A549 (cell line): Measurements from ENCODE around the gene SMARCD1. TPM values are rescaled to one million over a fixed set of nuclear protein-coding genes. Genes with fewer than 3 reads are reported as not detected.

Experiments
- ATAC-seq, 2 experiments: fragments of 200-7000 bp in 1 of 2; fragments of >200 bp in 1 of 2; cut with Nextera tagmentation in 1 of 2; cut with Tn5 transposase in 1 of 2; 3 replicates each; pipeline versions ENCODE4 v1.8.0 to v1.9.1; 2018 to 2020; ENCODE audit warnings: mild to moderate bottlenecking in 1 of 2, moderate library complexity in 1 of 2
- CTCF ChIA-PET: fragments of 300-600 bp; sonication (Branson Sonifier 250); formaldehyde crosslinking; extraction: SDS; loops from one replicate; lab custom pipeline; 2021; ENCODE audit warnings: antibody characterized with exemption, inconsistent platforms; lab: Yijun Ruan, JAX
- POLR2A ChIA-PET: fragments of 350-600 bp; formaldehyde crosslinking; extraction: SDS; loops from one replicate; lab custom pipeline; 2021; ENCODE audit warnings: antibody characterized with exemption, inconsistent platforms; lab: Yijun Ruan, JAX
- DNase-seq, 2 experiments: peaks; one replicate each; pipeline versions ENCODE4 v3.0.0 to v3.0.0-alpha.2; 2011 to 2016; ENCODE audit warnings: low read depth in 1 of 2, low spot score in 1 of 2
- FAIRE-seq: peaks from 2 replicates; lab custom pipeline; 2011; peaks lifted over from hg19 to GRCh38; lab: Jason Lieb, UNC
- H3K27ac ChIP-seq, 2 experiments: fragments of >200 bp; sonication (Bioruptor Twin); formaldehyde crosslinking; 3 replicates each; pipeline ENCODE4 v1.5.1; 2016 to 2017
- H3K4me1 ChIP-seq: fragments of >200 bp; sonication (Bioruptor Twin); formaldehyde crosslinking; 3 replicates; pipeline ENCODE4 v1.6.1; 2016
- H3K4me2 ChIP-seq: fragments of >200 bp; sonication (Bioruptor Twin); formaldehyde crosslinking; 3 replicates; pipeline ENCODE4 v1.6.1; 2016
- H3K4me3 ChIP-seq: fragments of >200 bp; sonication (Bioruptor Twin); formaldehyde crosslinking; 3 replicates; pipeline ENCODE4 v1.5.1; 2016
- H3K9me3 ChIP-seq: fragments of >200 bp; sonication (Bioruptor Twin); formaldehyde crosslinking; 3 replicates; pipeline ENCODE4 v1.6.1; 2016
- ATOH8 ChIP-seq: fragments of 250-450 bp; sonication (Bioruptor Pico); IDR thresholded peaks from 2 replicates; pipeline ENCODE4 v1.5.0; 2020; ENCODE audit warnings: low read depth, mild to moderate bottlenecking, moderate library complexity
- BHLHE40 ChIP-seq: IDR thresholded peaks from 2 replicates; pipeline ENCODE4 v1.6.1; 2012; ENCODE audit warnings: low read depth, low read length, inconsistent platforms
- CEBPB ChIP-seq, 2 experiments: fragments of >200 bp in 1 of 2; sonication (Bioruptor Twin) in 1 of 2; formaldehyde crosslinking in 1 of 2; IDR thresholded peaks; 2 replicates each; pipeline ENCODE4 v1.6.1; 2012 to 2016
- E2F6 ChIP-seq: IDR thresholded peaks from 2 replicates; pipeline ENCODE4 v1.6.1; 2012; ENCODE audit warnings: low read depth, borderline replicate concordance
- EHF ChIP-seq: fragments of 250-450 bp; sonication (Bioruptor Pico); IDR thresholded peaks from 2 replicates; pipeline ENCODE4 v1.5.0; 2020; ENCODE audit warnings: mild to moderate bottlenecking
- FOXS1 ChIP-seq: fragments of 250-450 bp; sonication (Bioruptor Pico); IDR thresholded peaks from 2 replicates; pipeline ENCODE4 v1.5.0; 2020; ENCODE audit warnings: mild to moderate bottlenecking, moderate library complexity
- HOXB5 ChIP-seq: fragments of 250-450 bp; sonication (Bioruptor Pico); IDR thresholded peaks from 2 replicates; pipeline ENCODE4 v1.5.0; 2020; ENCODE audit warnings: mild to moderate bottlenecking, moderate library complexity
- JUNB ChIP-seq: fragments of >200 bp; sonication (Bioruptor Twin); formaldehyde crosslinking; IDR thresholded peaks from 2 replicates; pipeline ENCODE4 v1.6.1; 2016
- KDM1A ChIP-seq: fragments of 200-600 bp; sonication (generic); IDR thresholded peaks from 2 replicates; pipeline ENCODE4 v1.6.1; 2016; ENCODE audit warnings: low read depth, mild to moderate bottlenecking
- MAFK ChIP-seq: fragments of 450-650 bp; IDR thresholded peaks from 2 replicates; pipeline ENCODE4 v1.6.1; 2014; ENCODE audit not compliant: partially characterized antibody
- NFE2L2 ChIP-seq: fragments of 150-350 bp; conservative IDR thresholded peaks from 2 replicates; pipeline ENCODE4 v1.6.1; 2014; ENCODE audit warnings: low read length
- POLR2AphosphoS2 ChIP-seq: conservative IDR thresholded peaks from 2 replicates; pipeline ENCODE4 v1.6.1; 2012; ENCODE audit warnings: low read length, improper control_type of control experiment, inconsistent platforms
- RARB ChIP-seq: fragments of 250-450 bp; sonication (Bioruptor Pico); IDR thresholded peaks from 2 replicates; pipeline ENCODE4 v1.8.0; 2021; ENCODE audit warnings: mild to moderate bottlenecking, moderate library complexity
- REST ChIP-seq: fragments of 200-600 bp; sonication (generic); IDR thresholded peaks from 2 replicates; pipeline ENCODE4 v1.6.1; 2016; ENCODE audit warnings: antibody characterized with exemption, mild to moderate bottlenecking, moderate library complexity
- RNF2 ChIP-seq: fragments of 200-600 bp; sonication (generic); IDR thresholded peaks from 2 replicates; pipeline ENCODE4 v1.6.1; 2016; ENCODE audit warnings: low read depth, mild to moderate bottlenecking, antibody characterized with exemption, moderate library complexity, borderline replicate concordance
- SMC3 ChIP-seq: fragments of >200 bp; sonication (Bioruptor Twin); formaldehyde crosslinking; IDR thresholded peaks from 3 replicates; pipeline ENCODE4 v1.6.1; 2018; ENCODE audit warnings: inconsistent platforms
- ZNF302 ChIP-seq: fragments of 250-450 bp; sonication (Bioruptor Pico); IDR thresholded peaks from 2 replicates; pipeline ENCODE4 v1.9.0; 2021; ENCODE audit warnings: inconsistent platforms, mild to moderate bottlenecking, moderate library complexity
- WGBS: methylation state at CpG from one replicate; pipeline ENCODE4 v1.1.6; 2017; ENCODE audit errors: missing lambda C conversion rate; 5-methylcytosine and 5-hydroxymethylcytosine counted together
- polyA plus RNA-seq, 4 experiments: library from polyadenylated mRNA; depleted of rRNA in 3 of 4; stranded (reverse); fragments of >200 nt; fragmentation: RNase III in 1 of 4; extraction: RNeasy Plus Mini Kit Qiagen cat#74134 plus additional on column Dnase treatment in 1 of 4; gene quantifications; 2 replicates in 3 of 4; 3 replicates in 1 of 4; pipeline ENCODE4 v1.2.3, GENCODE V29; 2011 to 2017
- TF ChIP-seq, protein P1 (sequence below): fragments of 450-650 bp; IDR thresholded peaks from 2 replicates; pipeline ENCODE4 v1.6.1; 2014; ENCODE audit warnings: antibody characterized with exemption

Gene SMARCD1
- polyA plus RNA-seq, 2 of the 4 experiments (the other 2 are of a cell fraction): 62.5 to 80.7 TPM

DNA sequence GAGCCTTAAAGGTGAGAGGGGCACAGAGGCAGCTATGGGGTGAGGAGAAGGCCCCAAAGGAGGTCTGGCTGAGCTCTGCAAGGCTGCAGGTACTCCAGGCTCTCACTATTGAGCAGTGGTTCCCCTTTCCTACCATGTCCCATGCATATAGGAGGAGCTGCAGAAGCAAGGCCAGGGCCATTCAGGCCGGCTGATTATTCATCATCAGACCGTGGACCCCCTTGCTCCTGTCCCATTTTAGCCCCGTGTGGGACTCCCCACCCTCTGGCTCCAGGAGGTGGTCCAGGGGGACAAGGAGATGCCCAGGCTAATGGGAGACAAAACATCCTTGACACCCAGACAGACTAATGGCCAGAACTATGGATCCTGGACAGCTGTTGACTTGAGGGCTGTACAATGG is 21.8 kb downstream of the SMARCD1 start (continued):
- no peak for TF ChIP-seq REST
- TF ChIP-seq, all 56 proteins: peak for 0

DNA sequence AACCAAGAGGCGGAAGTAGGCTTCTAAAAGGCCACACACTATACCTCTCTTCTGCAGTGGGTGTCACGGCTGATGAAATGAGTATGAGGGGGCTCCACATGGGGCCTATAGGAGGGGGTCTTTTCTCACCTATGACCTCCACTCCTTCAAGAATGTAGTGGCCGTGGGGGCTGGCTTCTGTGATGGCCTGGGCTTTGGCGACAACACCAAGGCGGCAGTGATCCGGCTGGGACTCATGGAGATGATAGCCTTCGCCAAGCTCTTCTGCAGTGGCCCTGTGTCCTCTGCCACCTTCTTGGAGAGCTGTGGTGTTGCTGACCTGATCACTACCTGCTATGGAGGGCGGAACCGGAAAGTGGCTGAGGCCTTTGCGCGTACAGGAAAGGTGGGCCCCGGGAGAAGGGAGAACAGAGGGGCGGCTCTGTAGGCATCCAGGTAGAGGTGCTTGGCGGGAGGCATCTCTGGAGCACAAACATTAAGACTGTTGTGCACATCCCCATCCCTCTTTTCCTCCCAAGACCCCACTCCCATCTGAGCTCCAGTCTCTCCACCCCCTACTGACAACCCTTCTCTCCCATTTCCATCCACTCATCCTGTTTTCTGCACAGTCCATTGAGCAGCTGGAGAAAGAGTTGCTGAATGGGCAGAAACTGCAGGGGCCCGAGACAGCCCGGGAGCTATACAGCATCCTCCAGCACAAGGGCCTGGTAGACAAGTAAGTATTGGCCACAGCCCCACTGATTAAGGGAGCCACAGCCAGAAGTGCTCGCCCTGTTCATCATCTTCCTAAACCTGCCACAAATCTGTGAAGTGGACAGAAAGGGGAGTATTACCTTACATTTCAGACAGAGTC is 22.5 kb downstream of the SMARCD1 start:
- no peak overlapping the region for H3K4me2 ChIP-seq
- DNase-seq (no peak), ATAC-seq (no peak), FAIRE-seq (no peak)
- WGBS: 83% methylated on average over 17 of the region's 17 CpGs
- TF ChIP-seq MAFK (peak; percentile 69), BHLHE40 (no peak), NFE2L2 (no peak), HOXB5 (CRISPR knock-in tag) (no peak), RARB (no peak), EHF (CRISPR knock-in tag) (no peak)
- TF ChIP-seq, all 56 proteins: peak for 1
- POLR2A ChIA-PET: interaction anchor here (0.6 kb wide), 1 partner anchor 66 kb away, joined by 3 read pairs; no protein-coding TSS in a partner anchor
- Histone ChIP-seq H3K9me3 (no peaks in the 10 kb centered on the region), H3K4me3 (no peak overlapping the region), H3K4me1 (peaks cover 24% of the 10 kb centered on the region), H3K27ac (no peak overlapping the region)
- CTCF ChIA-PET: interaction anchor here (0.8 to 17.7 kb wide), 10 partner anchors 9 to 299 kb away, joined by 3 to 309 read pairs (median 6); partner anchors contain the start of genes GPD1 and SMARCD1

GRCh38 chr12:50109319-50109718 is 24.2 kb downstream of the SMARCD1 start:
- TF ChIP-seq E2F6: no peak
- TF ChIP-seq, protein P1, sequence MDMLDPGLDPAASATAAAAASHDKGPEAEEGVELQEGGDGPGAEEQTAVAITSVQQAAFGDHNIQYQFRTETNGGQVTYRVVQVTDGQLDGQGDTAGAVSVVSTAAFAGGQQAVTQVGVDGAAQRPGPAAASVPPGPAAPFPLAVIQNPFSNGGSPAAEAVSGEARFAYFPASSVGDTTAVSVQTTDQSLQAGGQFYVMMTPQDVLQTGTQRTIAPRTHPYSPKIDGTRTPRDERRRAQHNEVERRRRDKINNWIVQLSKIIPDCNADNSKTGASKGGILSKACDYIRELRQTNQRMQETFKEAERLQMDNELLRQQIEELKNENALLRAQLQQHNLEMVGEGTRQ: no peak
- TF ChIP-seq RNF2: no peak
- TF ChIP-seq ATOH8 (CRISPR knock-in tag): no peak
- TF ChIP-seq ZNF302 (CRISPR knock-in tag): no peak
- TF ChIP-seq POLR2AphosphoS2: no peak
- no peak for TF ChIP-seq CEBPB (IDR thresholded peaks at IDR 0.05)
- no peak for TF ChIP-seq KDM1A
- no peak for TF ChIP-seq REST
- no peak for TF ChIP-seq JUNB
- no peak for TF ChIP-seq SMC3
- TF ChIP-seq FOXS1 (CRISPR knock-in tag): no peak
- TF ChIP-seq EHF (CRISPR knock-in tag): no peak
- TF ChIP-seq, all 56 proteins: peak for 0
- Histone ChIP-seq H3K27ac (peak overlapping the region; percentile 27 to 84; a peak in 5 of 6 replicates), H3K9me3 (no peaks in the 10 kb centered on the region), H3K4me1 (peaks cover 29% of the 10 kb centered on the region), H3K4me3 (no peak overlapping the region), H3K4me2 (no peak overlapping the region; the same call in 2 of the 3 replicates)
- ChIA-PET CTCF (interaction anchor here (1.0 to 17.7 kb wide), 12 partner anchors 9 to 298 kb away, joined by 3 to 309 read pairs (median 23); partner anchors contain the start of genes CERS5, GPD1 and SMARCD1), POLR2A (interaction anchor here (4.3 kb wide), 1 partner anchor 24 kb away, joined by 45 read pairs; the partner anchor contains the start of gene SMARCD1)
- 86% methylated on average over 3 of the region's 3 CpGs for WGBS
- DNase-seq (no peak), ATAC-seq (no peak), FAIRE-seq (no peak)
